HG03025 (cell line): Measurements from ENCODE around the gene HTD2.
A peak's percentile ranks its signal among the peaks of the same experiment; 100 is the strongest.
"Not testable (repeated sequence)": the region's sequence is repeated elsewhere in the genome, so short reads cannot be mapped to it uniquely, and the experiment has no call there.

ENCODE experiments used
- ATAC-seq: cut with Tn5 transposase; IDR thresholded peaks from one replicate; pipeline ENCODE4 v1.9.1; 2021; ENCODE audit warnings: mild to moderate bottlenecking, moderate library complexity; ENCODE audit not compliant: unreplicated experiment, low FRiP score

HTD2 gene

GRCh38 chr3:58305882-58306711, at the start of gene HTD2, which contains the start of gene RPP14:
HTD2 (plus strand) TSS chr3:58306520; CDS start chr3:58317614, 11,094 bp downstream.
RPP14 (plus strand) TSS chr3:58306245; CDS start chr3:58310330, 4,085 bp downstream.
- peak; percentile 93 for ATAC-seq

- ATAC-seq = no peak
These were observed 47.8 kb upstream of the HTD2 start for GRCh38 chr3:58258392-58259055.

- ATAC-seq = no peak
These were observed 46.0 kb upstream of the HTD2 start for GRCh38 chr3:58260261-58260731.

GRCh38 chr3:58260733-58261132, 45.6 kb upstream of the HTD2 start:
- ATAC-seq = no peak

GRCh38 chr3:58261954-58262666, 44.2 kb upstream of the HTD2 start:
- no peak for ATAC-seq

- ATAC-seq = no peak
These were observed 39.7 kb upstream of the HTD2 start for GRCh38 chr3:58266577-58266976.

GRCh38 chr3:58267543-58267942, 38.8 kb upstream of the HTD2 start:
- not testable (repeated sequence) for ATAC-seq

GRCh38 chr3:58269356-58269755, 37.0 kb upstream of the HTD2 start:
- ATAC-seq = no peak

- no peak for ATAC-seq
These were observed 35.8 kb upstream of the HTD2 start for GRCh38 chr3:58270485-58270884.

GRCh38 chr3:58271901-58272501, 34.3 kb upstream of the HTD2 start:
- no peak for ATAC-seq

GRCh38 chr3:58272891-58273290, 33.4 kb upstream of the HTD2 start:
- no peak for ATAC-seq

- ATAC-seq = not testable (repeated sequence)
These were observed 33.0 kb upstream of the HTD2 start for GRCh38 chr3:58273362-58273761.

GRCh38 chr3:58274027-58274614, 32.2 kb upstream of the HTD2 start:
- ATAC-seq = no peak

- no peak for ATAC-seq
These were observed 25.3 kb upstream of the HTD2 start for GRCh38 chr3:58281069-58281468.

GRCh38 chr3:58285334-58285733, 21.0 kb upstream of the HTD2 start:
- no peak for ATAC-seq

GRCh38 chr3:58287354-58287753, 19.0 kb upstream of the HTD2 start:
- no peak for ATAC-seq

GRCh38 chr3:58288011-58288728, 18.1 kb upstream of the HTD2 start:
- no peak for ATAC-seq

- not testable (repeated sequence) for ATAC-seq
These were observed 17.2 kb upstream of the HTD2 start for GRCh38 chr3:58288964-58289613.

GRCh38 chr3:58290446-58290845, 15.9 kb upstream of the HTD2 start:
- ATAC-seq = not testable (repeated sequence)
